Kidney (tissue), 14 donors: ENCODE results near the gene ST3GAL4. TPM values are rescaled to one million over a fixed set of nuclear protein-coding genes. Genes with fewer than 3 reads are reported as not detected.
A peak's percentile ranks its signal among the peaks of the same experiment; 100 is the strongest.

Source experiments
- DNase-seq, 5 donors: peaks; one replicate each; pipeline ENCODE4 v3.0.0-alpha.2; 2013 to 2020
- FAIRE-seq: peaks from 2 replicates; lab custom pipeline; 2012; peaks lifted over from hg19 to GRCh38; lab: Jason Lieb, UNC
- H3K27ac ChIP-seq, 2 donors: one replicate each; pipeline ENCODE4 v1.7.0; 2013; ENCODE audit warnings: low read depth in 2 of 2, low read length in 2 of 2, inconsistent platforms in 1 of 2
- H3K27me3 ChIP-seq: one replicate; pipeline ENCODE4 v1.7.1; 2013; ENCODE audit warnings: low read length, inconsistent platforms; ENCODE audit not compliant: control insufficient read depth, insufficient read depth
- H3K36me3 ChIP-seq, 3 donors: one replicate each; pipeline versions ENCODE4 v1.7.0 to v1.7.1; 2013; ENCODE audit warnings: low read length in 3 of 3, control low read depth in 1 of 3, inconsistent platforms in 1 of 3; ENCODE audit not compliant: insufficient read depth in 3 of 3, control insufficient read depth in 2 of 3
- H3K4me1 ChIP-seq, 3 donors: one replicate each; pipeline versions ENCODE4 v1.7.0 to v1.7.1; 2013; ENCODE audit warnings: low read length in 3 of 3, inconsistent platforms in 1 of 3, low read depth in 1 of 3; ENCODE audit not compliant: control insufficient read depth in 2 of 3, insufficient read depth in 2 of 3
- H3K4me3 ChIP-seq, 3 donors: one replicate each; pipeline versions ENCODE4 v1.7.0 to v1.8.1; 2013; ENCODE audit warnings: low read length in 3 of 3, control low read depth in 1 of 3, inconsistent platforms in 1 of 3
- H3K9ac ChIP-seq, 3 donors: one replicate each; pipeline versions ENCODE4 v1.7.0 to v1.7.1; 2013; ENCODE audit warnings: low read length in 3 of 3, control low read depth in 1 of 3, inconsistent platforms in 1 of 3
- H3K9me3 ChIP-seq, 3 donors: one replicate each; pipeline versions ENCODE4 v1.7.0 to v1.7.1; 2013; ENCODE audit warnings: low read length in 3 of 3, control low read depth in 1 of 3, inconsistent platforms in 1 of 3; ENCODE audit not compliant: control insufficient read depth in 2 of 3, insufficient read depth in 1 of 3
- CTCF ChIP-seq: IDR thresholded peaks from 3 replicates; pipeline ENCODE4 v1.5.1; 2012; ENCODE audit warnings: mild to moderate bottlenecking, moderate library complexity, borderline replicate concordance; ENCODE audit not compliant: insufficient read depth; ENCODE audit errors: extremely low read depth
- intact Hi-C: fragments of 100-400 bp; cut with DNase I; formaldehyde crosslinking; loops from one replicate; pipeline ENCODE4 v1.11.1; 2022
- polyA plus RNA-seq: library from polyadenylated mRNA; stranded (reverse); fragments of 350-450 nt; fragmentation: Illumina TruSeq; extraction: RNeasy Lipid Tissue Mini Kit (QIAGEN cat#74804); gene quantifications from one replicate; pipeline ENCODE4 v1.2.3, GENCODE V29; 2014; ENCODE audit warnings: low read depth, low replicate concordance; ENCODE audit not compliant: insufficient read depth
- total RNA-seq: library from RNA; stranded (reverse); fragmentation: NEBNext Ultra II Directional; extraction: Animal tissue kit (Norgen Biotek cat#: 25700); gene quantifications from one replicate; pipeline ENCODE4 v1.2.1, GENCODE V29; 2021
- donor health status: control.
- donor health status: control.
- donor health status: control.
- donor health status: control.
- donor health status: control.
- donor health status: DM: yes; HTN: yes; CAD: no.
- donor health status: Normal renal cell carcinoma (clear cell type).

ST3GAL4 gene
- total and polyA plus RNA-seq, 2 donors from 2014 or later, result 27.4 to 72.8 TPM

- Histone ChIP-seq H3K27ac (peak overlapping the region in 1 of 2 donors; percentile 7), H3K4me3 (no peak overlapping the region), H3K36me3 (no peaks in the 10 kb centered on the region), H3K4me1 (peaks cover 0 to 34% (median 10%) of the 10 kb centered on the region in 3 donors), H3K27me3 (no peaks in the 10 kb centered on the region), H3K9me3 (no peaks in the 10 kb centered on the region), H3K9ac (no peak overlapping the region)
- DNase-seq (peak in 1 of 5 donors; percentile 31), FAIRE-seq (no peak)
- no peak for TF ChIP-seq CTCF
- intact Hi-C loops, result no loop called here
These were observed 3.3 kb downstream of the ST3GAL4 start for GRCh38 chr11:126358763-126359160.

GRCh38 chr11:126359431-126360048, 4.1 kb downstream of the ST3GAL4 start:
- no peaks in the 10 kb centered on the region for H3K27me3 ChIP-seq
- no peak for FAIRE-seq
- intact Hi-C loops, result no loop called here
- no peaks in the 10 kb centered on the region for H3K36me3 ChIP-seq
- DNase-seq, result peak in 2 of 5 donors; percentile 45 to 94
- no peak overlapping the region for H3K4me3 ChIP-seq
- H3K9me3 ChIP-seq, result no peaks in the 10 kb centered on the region
- no peak for TF ChIP-seq CTCF
- H3K4me1 ChIP-seq, result peaks cover 0 to 30% (median 10%) of the 10 kb centered on the region in 3 donors
- peak overlapping the region; percentile 68 to 74 for H3K27ac ChIP-seq
- H3K9ac ChIP-seq, result no peak overlapping the region

GRCh38 chr11:126360049-126360446, 4.6 kb downstream of the ST3GAL4 start:
- intact Hi-C loops, result no loop called here
- Histone ChIP-seq H3K27ac (peak overlapping the region; percentile 33 to 74), H3K4me1 (peaks cover 0 to 25% (median 6%) of the 10 kb centered on the region in 3 donors), H3K36me3 (no peaks in the 10 kb centered on the region), H3K4me3 (no peak overlapping the region), H3K9ac (no peak overlapping the region), H3K9me3 (no peaks in the 10 kb centered on the region), H3K27me3 (no peaks in the 10 kb centered on the region)
- DNase-seq (peak in 1 of 5 donors; percentile 36), FAIRE-seq (no peak)
- no peak for TF ChIP-seq CTCF
